ENCODE results near the gene ABLIM3.

ABLIM3 gene

DNA sequence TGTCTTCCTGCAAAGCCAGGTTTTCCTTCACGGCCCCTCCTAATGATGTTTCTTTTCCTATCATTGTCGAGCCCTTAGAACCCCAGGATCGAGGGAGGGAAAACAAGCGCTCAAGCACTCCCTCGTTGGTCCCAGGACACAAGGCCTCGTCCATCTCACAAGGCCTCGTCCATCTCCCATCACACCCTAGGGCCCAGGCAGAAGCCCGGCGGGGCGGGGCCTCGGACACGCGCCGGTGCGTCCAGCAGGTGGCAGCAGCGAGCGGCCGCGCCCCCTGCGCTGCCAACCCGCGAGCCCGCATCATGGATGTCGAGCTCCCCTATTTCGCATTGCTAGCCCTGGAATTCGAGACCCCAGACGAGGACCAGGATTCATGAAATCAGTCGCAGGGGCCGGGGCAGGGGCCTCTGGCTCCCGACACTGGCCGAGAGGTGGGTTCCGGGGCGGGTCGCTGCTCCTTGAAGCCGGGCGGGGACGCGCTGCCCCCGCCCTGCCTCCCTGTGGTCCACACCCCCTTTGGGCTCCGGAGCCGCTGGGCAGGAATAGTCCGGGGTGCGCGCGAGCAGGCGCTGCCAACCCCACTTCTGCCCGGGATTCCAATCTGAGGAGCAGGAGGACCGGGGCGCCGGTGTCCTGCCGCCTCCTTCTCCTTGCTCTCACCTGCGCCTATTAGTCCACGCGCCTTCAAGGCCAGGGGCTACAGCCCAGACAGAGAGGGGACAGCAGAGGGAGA lies at the start of gene ABLIM3:
TSS of gene ABLIM3 (plus strand) at position 270 of the 733 bp plus-strand sequence. CDS start 603 bp downstream, outside the sequence.
- TF ChIP-seq, protein P1, sequence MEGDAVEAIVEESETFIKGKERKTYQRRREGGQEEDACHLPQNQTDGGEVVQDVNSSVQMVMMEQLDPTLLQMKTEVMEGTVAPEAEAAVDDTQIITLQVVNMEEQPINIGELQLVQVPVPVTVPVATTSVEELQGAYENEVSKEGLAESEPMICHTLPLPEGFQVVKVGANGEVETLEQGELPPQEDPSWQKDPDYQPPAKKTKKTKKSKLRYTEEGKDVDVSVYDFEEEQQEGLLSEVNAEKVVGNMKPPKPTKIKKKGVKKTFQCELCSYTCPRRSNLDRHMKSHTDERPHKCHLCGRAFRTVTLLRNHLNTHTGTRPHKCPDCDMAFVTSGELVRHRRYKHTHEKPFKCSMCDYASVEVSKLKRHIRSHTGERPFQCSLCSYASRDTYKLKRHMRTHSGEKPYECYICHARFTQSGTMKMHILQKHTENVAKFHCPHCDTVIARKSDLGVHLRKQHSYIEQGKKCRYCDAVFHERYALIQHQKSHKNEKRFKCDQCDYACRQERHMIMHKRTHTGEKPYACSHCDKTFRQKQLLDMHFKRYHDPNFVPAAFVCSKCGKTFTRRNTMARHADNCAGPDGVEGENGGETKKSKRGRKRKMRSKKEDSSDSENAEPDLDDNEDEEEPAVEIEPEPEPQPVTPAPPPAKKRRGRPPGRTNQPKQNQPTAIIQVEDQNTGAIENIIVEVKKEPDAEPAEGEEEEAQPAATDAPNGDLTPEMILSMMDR (IDR thresholded peaks at IDR 0.05; ENCODE audit: low read length, missing control alignments), result peak; percentile 41
- peak within 1 kb of the TSS; percentile 88 for H3K4me3 ChIP-seq (replicated peaks; ENCODE audit: low read depth, low read length)
- DNase-seq (ENCODE audit: low read depth), result peak; percentile 74

GRCh38 chr5:149093625-149094024 lies 47.7 kb upstream of the ABLIM3 start:
- H3K4me3 ChIP-seq (replicated peaks; ENCODE audit: low read depth, low read length), result no peak overlapping the region
- no peak for DNase-seq (ENCODE audit: low read depth)
- TF ChIP-seq, protein P1 (IDR thresholded peaks at IDR 0.05; ENCODE audit: low read length, missing control alignments), result no peak

GRCh38 chr5:149094996-149095395 lies 46.3 kb upstream of the ABLIM3 start:
- DNase-seq (ENCODE audit: low read depth), result no peak
- no peak overlapping the region for H3K4me3 ChIP-seq (replicated peaks; ENCODE audit: low read depth, low read length)
- TF ChIP-seq, protein P1 (IDR thresholded peaks at IDR 0.05; ENCODE audit: low read length, missing control alignments), result no peak

DNA sequence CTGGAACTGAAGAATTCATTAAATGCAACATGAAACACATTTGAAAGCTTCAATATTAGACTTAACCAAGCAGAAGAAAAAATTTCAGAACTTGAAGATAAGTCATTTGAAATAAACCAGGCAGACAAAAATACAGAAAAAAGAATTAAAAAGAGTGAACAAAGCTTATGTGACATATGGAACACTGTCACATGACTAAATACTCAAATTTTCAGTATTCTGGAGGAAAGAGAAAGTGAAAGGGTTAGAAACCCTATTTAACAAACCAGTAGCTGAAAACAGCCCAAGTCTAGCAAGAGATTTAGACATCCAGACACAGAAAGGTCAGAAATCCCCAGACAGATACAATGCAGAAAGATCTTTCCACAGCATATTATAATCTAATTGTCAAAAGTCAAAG lies 41.4 kb upstream of the ABLIM3 start:
- DNase-seq (ENCODE audit: low read depth), result no peak
- TF ChIP-seq, protein P1 (IDR thresholded peaks at IDR 0.05; ENCODE audit: low read length, missing control alignments), result no peak
- no peak overlapping the region for H3K4me3 ChIP-seq (replicated peaks; ENCODE audit: low read depth, low read length)

DNA sequence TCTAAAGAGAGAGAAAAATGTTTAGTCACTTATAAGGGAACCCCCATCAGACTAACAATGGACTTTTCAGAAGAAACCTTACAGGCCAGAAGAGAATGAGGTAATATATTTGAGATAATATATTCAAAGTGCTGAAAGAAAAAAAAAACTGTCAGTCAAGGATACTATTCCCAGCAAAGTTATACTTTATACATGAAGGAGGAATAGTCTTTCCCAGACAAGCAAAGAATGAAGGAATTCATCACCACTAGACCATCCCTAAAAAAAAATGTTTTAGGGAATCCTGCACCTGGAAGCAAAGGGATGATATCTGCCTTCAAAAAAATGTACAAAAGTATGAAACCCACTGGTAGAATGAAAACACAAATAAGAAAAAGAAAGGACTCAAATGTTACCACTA lies 41.0 kb upstream of the ABLIM3 start:
- DNase-seq (ENCODE audit: low read depth), result no peak
- no peak overlapping the region for H3K4me3 ChIP-seq (replicated peaks; ENCODE audit: low read depth, low read length)
- TF ChIP-seq, protein P1 (IDR thresholded peaks at IDR 0.05; ENCODE audit: low read length, missing control alignments), result no peak

GRCh38 chr5:149108651-149109280 lies 32.5 kb upstream of the ABLIM3 start:
- no peak overlapping the region for H3K4me3 ChIP-seq (replicated peaks; ENCODE audit: low read depth, low read length)
- TF ChIP-seq, protein P1 (IDR thresholded peaks at IDR 0.05; ENCODE audit: low read length, missing control alignments), result no peak
- DNase-seq (ENCODE audit: low read depth), result no peak

Measured in fibroblast of pulmonary artery (primary cell).